HG03457 (cell line): ENCODE data around the gene BCL2.

Experiments
- ATAC-seq: cut with Tn5 transposase; IDR thresholded peaks from one replicate; pipeline ENCODE4 v1.9.1; 2021; ENCODE audit warnings: moderate number of reproducible peaks; ENCODE audit not compliant: unreplicated experiment

Gene BCL2

GRCh38 chr18:63290166-63290820 lies 29.3 kb downstream of the BCL2 start:
- no peak for ATAC-seq

GRCh38 chr18:63288311-63288710 lies 31.3 kb downstream of the BCL2 start:
- no peak for ATAC-seq

- no peak for ATAC-seq
These were observed 31.8 kb downstream of the BCL2 start for GRCh38 chr18:63287691-63288220.

- no peak for ATAC-seq
These were observed 32.6 kb downstream of the BCL2 start for GRCh38 chr18:63286926-63287325.

GRCh38 chr18:63284827-63285733 lies 34.5 kb downstream of the BCL2 start:
- ATAC-seq = peak; percentile 90

- no peak for ATAC-seq
These were observed 35.3 kb downstream of the BCL2 start for GRCh38 chr18:63284173-63284799.

GRCh38 chr18:63283305-63284094 lies 36.1 kb downstream of the BCL2 start:
- ATAC-seq = no peak

GRCh38 chr18:63282793-63283192 lies 36.8 kb downstream of the BCL2 start:
- no peak for ATAC-seq

- no peak for ATAC-seq
These were observed 46.2 kb downstream of the BCL2 start for GRCh38 chr18:63273222-63273927.

- ATAC-seq = no peak
These were observed 46.9 kb downstream of the BCL2 start for GRCh38 chr18:63272638-63273037.

- ATAC-seq = no peak
These were observed 47.7 kb downstream of the BCL2 start for GRCh38 chr18:63271881-63272299.

GRCh38 chr18:63271148-63271547 lies 48.4 kb downstream of the BCL2 start:
- no peak for ATAC-seq

- ATAC-seq = no peak
These were observed 51.4 kb downstream of the BCL2 start for GRCh38 chr18:63267975-63268721.

- no peak for ATAC-seq
These were observed 52.4 kb downstream of the BCL2 start for GRCh38 chr18:63266888-63267790.

GRCh38 chr18:63265326-63265725 lies 54.2 kb downstream of the BCL2 start:
- no peak for ATAC-seq

- no peak for ATAC-seq
These were observed 54.7 kb downstream of the BCL2 start for GRCh38 chr18:63264871-63265270.

GRCh38 chr18:63263444-63263843 lies 56.1 kb downstream of the BCL2 start:
- no peak for ATAC-seq
